Upper lobe of left lung (tissue), 6 donors: ENCODE measurements around the gene CASP3. TPM values are rescaled to one million over a fixed set of nuclear protein-coding genes. Genes with fewer than 3 reads are reported as not detected.
"Not testable (repeated sequence)": the region's sequence is repeated elsewhere in the genome, so short reads cannot be mapped to it uniquely, and the experiment has no call there.

ENCODE experiments used
- ATAC-seq, 2 donors: fragments of 200-7000 bp; cut with Tn5 transposase; one replicate each; pipeline ENCODE4 v1.9.1; 2022; ENCODE audit warnings: mild to moderate bottlenecking in 2 of 2, moderate library complexity in 2 of 2; ENCODE audit not compliant: low FRiP score in 2 of 2
- DNase-seq, 2 donors: peaks; one replicate each; pipeline ENCODE4 v3.0.0-alpha.2; 2019 to 2020
- H3K27ac ChIP-seq, 4 donors: fragments of 200-600 bp; sonication (generic); one replicate each; pipeline ENCODE4 v1.5.1; 2016 to 2019
- H3K27me3 ChIP-seq, 4 donors: fragments of 200-600 bp; sonication (generic); one replicate each; pipeline ENCODE4 v1.5.1; 2017 to 2019
- H3K36me3 ChIP-seq, 4 donors: fragments of 200-600 bp; sonication (generic); one replicate each; pipeline ENCODE4 v1.5.1; 2016 to 2019
- H3K4me1 ChIP-seq, 4 donors: fragments of 200-600 bp; sonication (generic); one replicate each; pipeline ENCODE4 v1.5.1; 2018 to 2019
- H3K4me3 ChIP-seq, 4 donors: fragments of 200-600 bp; sonication (generic); one replicate each; pipeline ENCODE4 v1.5.1; 2017 to 2019; ENCODE audit warnings: mild to moderate bottlenecking in 2 of 4, moderate library complexity in 1 of 4
- H3K9me3 ChIP-seq, 4 donors: fragments of 200-600 bp; sonication (generic); one replicate each; pipeline ENCODE4 v1.5.1; 2018 to 2019
- CTCF ChIP-seq, 6 experiments: fragments of 450-650 bp in 4 of 6; fragments of 200-600 bp in 2 of 6; sonication (generic) in 2 of 6; IDR thresholded peaks; one replicate each; pipeline ENCODE4 v1.5.1; 2016 to 2019; ENCODE audit warnings: antibody characterized with exemption in 6 of 6
- EP300 ChIP-seq, 4 donors: sonication (generic); formaldehyde crosslinking; IDR thresholded peaks; one replicate each; pipeline ENCODE4 v1.5.1; 2017; ENCODE audit warnings: antibody characterized with exemption in 4 of 4, control low read depth in 2 of 4
- POLR2A ChIP-seq, 4 donors: fragments of 450-650 bp; IDR thresholded peaks; one replicate each; pipeline ENCODE4 v1.5.1; 2016 to 2017; ENCODE audit warnings: antibody characterized with exemption in 4 of 4, mild to moderate bottlenecking in 2 of 4
- POLR2AphosphoS5 ChIP-seq, 2 donors: sonication (generic); formaldehyde crosslinking; IDR thresholded peaks; one replicate each; pipeline ENCODE4 v1.5.1; 2017; ENCODE audit warnings: antibody characterized with exemption in 2 of 2
- WGBS, 2 donors: methylation state at CpG; one replicate each; pipeline ENCODE4 v1.1.5; 2017 to 2018; 5-methylcytosine and 5-hydroxymethylcytosine counted together
- total RNA-seq, 6 donors: library from RNA; depleted of rRNA in 4 of 6; stranded (reverse); fragments of >200 nt in 4 of 6; gene quantifications; one replicate each; pipeline versions ENCODE4 v1.1.0 to v1.2.1, GENCODE V29; 2016 to 2021
- donor health status: DM: no; HTN: no; CAD: no; lungs with moderate emphysema.
- donor health status: DM: no; HTN: yes; CAD: no; lungs with severe emphysema.

The CASP3 gene
- total RNA-seq, 6 donors from 2014 or later: 7.0 to 25.5 (median 15.0) TPM

- TF ChIP-seq EP300 (IDR thresholded peaks at IDR 0.05): no peak
- no peak for TF ChIP-seq POLR2A (IDR thresholded peaks at IDR 0.05)
- TF ChIP-seq POLR2AphosphoS5 (IDR thresholded peaks at IDR 0.05): no peak
- TF ChIP-seq CTCF (IDR thresholded peaks at IDR 0.05): no peak
- H3K4me1 ChIP-seq: no peaks in the 10 kb centered on the region
- DNase-seq: no peak
- ATAC-seq: no peak
- H3K27me3 ChIP-seq: no peaks in the 10 kb centered on the region
- WGBS, 2 donors: 94 to 96% methylated on average over 7 of the region's 7 CpGs
- peaks cover 6 to 36% (median 13%) of the 10 kb centered on the region in 4 donors for H3K36me3 ChIP-seq
- no peak overlapping the region for H3K4me3 ChIP-seq
- H3K27ac ChIP-seq: no peak overlapping the region
- no peaks in the 10 kb centered on the region for H3K9me3 ChIP-seq
These were observed 24.2 kb downstream of the CASP3 start for GRCh38 chr4:184624972-184625554.

- H3K27ac ChIP-seq, DNase-seq, H3K4me1 ChIP-seq, H3K4me3 ChIP-seq, H3K9me3 ChIP-seq, ATAC-seq, H3K27me3 ChIP-seq: not testable (repeated sequence)
- WGBS, 2 donors: 94 to 99% methylated on average over 3 of the region's 3 CpGs
- H3K36me3 ChIP-seq: peaks cover under 1 to 31% (median 7%) of the 10 kb centered on the region in 4 donors
These were observed 24.7 kb downstream of the CASP3 start for GRCh38 chr4:184624504-184624903.

GRCh38 chr4:184621518-184621917 is 27.7 kb downstream of the CASP3 start:
- TF ChIP-seq CTCF (IDR thresholded peaks at IDR 0.05) (no peak), POLR2AphosphoS5 (IDR thresholded peaks at IDR 0.05) (no peak), POLR2A (IDR thresholded peaks at IDR 0.05) (no peak)
- peaks cover 0 to 3% (median 0%) of the 10 kb centered on the region in 4 donors for H3K36me3 ChIP-seq
- WGBS, 2 donors: 84 to 88% methylated on average over 3 of the region's 3 CpGs
- no peaks in the 10 kb centered on the region for H3K27me3 ChIP-seq
- no peak for ATAC-seq
- H3K4me3 ChIP-seq: no peak overlapping the region
- no peak overlapping the region for H3K27ac ChIP-seq
- no peak for DNase-seq
- no peaks in the 10 kb centered on the region for H3K9me3 ChIP-seq
- no peaks in the 10 kb centered on the region for H3K4me1 ChIP-seq

GRCh38 chr4:184620212-184620867 is 28.9 kb downstream of the CASP3 start:
- DNase-seq (peak in 1 of 2 donors; percentile 33), ATAC-seq (peak in 1 of 2 donors; percentile 20)
- 78 to 88% methylated on average over 11 of the region's 11 CpGs for WGBS, 2 donors
- TF ChIP-seq POLR2A (IDR thresholded peaks at IDR 0.05) (no peak), POLR2AphosphoS5 (IDR thresholded peaks at IDR 0.05) (no peak), EP300 (IDR thresholded peaks at IDR 0.05) (no peak), CTCF (IDR thresholded peaks at IDR 0.05) (no peak)
- no peak overlapping the region for H3K27ac ChIP-seq
- H3K4me3 ChIP-seq: no peak overlapping the region
- no peaks in the 10 kb centered on the region for H3K4me1 ChIP-seq
- H3K27me3 ChIP-seq: no peaks in the 10 kb centered on the region
- no peaks in the 10 kb centered on the region for H3K9me3 ChIP-seq
- H3K36me3 ChIP-seq: no peaks in the 10 kb centered on the region

- no peak overlapping the region for H3K4me3 ChIP-seq
- no peak for TF ChIP-seq EP300 (IDR thresholded peaks at IDR 0.05)
- no peak for TF ChIP-seq POLR2A (IDR thresholded peaks at IDR 0.05)
- TF ChIP-seq POLR2AphosphoS5 (IDR thresholded peaks at IDR 0.05): no peak
- no peak for TF ChIP-seq CTCF (IDR thresholded peaks at IDR 0.05)
- no peaks in the 10 kb centered on the region for H3K27me3 ChIP-seq
- ATAC-seq (peak in 1 of 2 donors; percentile 66), DNase-seq (peak in 1 of 2 donors; percentile 65)
- 73 to 82% methylated on average over 8 to 9 of the region's 9 CpGs for WGBS, 2 donors
- H3K4me1 ChIP-seq: no peaks in the 10 kb centered on the region
- peaks cover 0 to 6% (median 2%) of the 10 kb centered on the region in 4 donors for H3K9me3 ChIP-seq
- H3K27ac ChIP-seq: no peak overlapping the region
- no peaks in the 10 kb centered on the region for H3K36me3 ChIP-seq
These were observed 31.5 kb downstream of the CASP3 start for GRCh38 chr4:184617600-184618196.
